ENCODE results near the gene RIMS3.

Gene RIMS3
- total RNA-seq, result 2.0 to 21.2 (median 5.6) reads per million in 9 experiments

GRCh38 chr1:40665335-40666171, at the start of gene RIMS3:
Gene RIMS3, minus strand, starts transcription at chr1:40665682. Its CDS starts 23,757 bp downstream, at chr1:40641925.
- Mint-ChIP-seq H3K4me1 (ENCODE audit: low read depth in 2 of 2) (peaks cover 21% of the 10 kb centered on the region in 2 donors), H3K27me3 (no peaks in the 10 kb centered on the region), H3K27ac (peak within 1 kb of the TSS; percentile 57 to 75), H3K4me3 (peak within 1 kb of the TSS; percentile 85 to 89), H3K9me3 (no peaks in the 10 kb centered on the region), H3K36me3 (ENCODE audit: insufficient read depth) (no peaks in the 10 kb centered on the region)
- ATAC-seq (replicated peaks), result peak; percentile 77
- DNase-seq, result peak; percentile 73 to 83 (median 80)

GRCh38 chr1:40712997-40713396, 47.5 kb upstream of the RIMS3 start:
- peak overlapping the region; percentile 59 to 93 for H3K4me3 Mint-ChIP-seq
- no peaks in the 10 kb centered on the region for H3K9me3 Mint-ChIP-seq
- ATAC-seq (replicated peaks) (peak; percentile 32), DNase-seq (peak in 2 of 3 experiments; percentile 14 to 36)
- H3K27ac Mint-ChIP-seq, result peak overlapping the region; percentile 61 to 90
- no peaks in the 10 kb centered on the region for H3K36me3 Mint-ChIP-seq (ENCODE audit: insufficient read depth)
- peaks cover 36 to 57% of the 10 kb centered on the region in 2 donors for H3K4me1 Mint-ChIP-seq (ENCODE audit: low read depth in 2 of 2)
- H3K27me3 Mint-ChIP-seq, result no peaks in the 10 kb centered on the region

- no peaks in the 10 kb centered on the region for H3K27me3 Mint-ChIP-seq
- ATAC-seq (replicated peaks) (no peak), DNase-seq (no peak)
- H3K27ac Mint-ChIP-seq, result peak overlapping the region; percentile 61 to 90
- H3K4me1 Mint-ChIP-seq (ENCODE audit: low read depth in 2 of 2), result peaks cover 36 to 57% of the 10 kb centered on the region in 2 donors
- H3K4me3 Mint-ChIP-seq, result peak overlapping the region; percentile 35 to 93
- no peaks in the 10 kb centered on the region for H3K9me3 Mint-ChIP-seq
- no peaks in the 10 kb centered on the region for H3K36me3 Mint-ChIP-seq (ENCODE audit: insufficient read depth)
These were observed 47.0 kb upstream of the RIMS3 start for GRCh38 chr1:40712405-40712944.

- peak overlapping the region; percentile 86 to 93 for H3K4me3 Mint-ChIP-seq
- H3K9me3 Mint-ChIP-seq, result no peaks in the 10 kb centered on the region
- peaks cover 36 to 54% of the 10 kb centered on the region in 2 donors for H3K4me1 Mint-ChIP-seq (ENCODE audit: low read depth in 2 of 2)
- peak overlapping the region; percentile 61 to 87 for H3K27ac Mint-ChIP-seq
- ATAC-seq (replicated peaks), result no peak
- no peak for DNase-seq
- no peaks in the 10 kb centered on the region for H3K36me3 Mint-ChIP-seq (ENCODE audit: insufficient read depth)
- H3K27me3 Mint-ChIP-seq, result no peaks in the 10 kb centered on the region
These were observed 46.3 kb upstream of the RIMS3 start for GRCh38 chr1:40711465-40712404.

- peaks cover 35 to 52% of the 10 kb centered on the region in 2 donors for H3K4me1 Mint-ChIP-seq (ENCODE audit: low read depth in 2 of 2)
- H3K27me3 Mint-ChIP-seq, result no peaks in the 10 kb centered on the region
- DNase-seq (no peak), ATAC-seq (replicated peaks) (no peak)
- H3K27ac Mint-ChIP-seq, result peak overlapping the region; percentile 46 to 92
- H3K36me3 Mint-ChIP-seq (ENCODE audit: insufficient read depth), result no peaks in the 10 kb centered on the region
- peak overlapping the region; percentile 86 to 93 for H3K4me3 Mint-ChIP-seq
- no peaks in the 10 kb centered on the region for H3K9me3 Mint-ChIP-seq
These were observed 45.3 kb upstream of the RIMS3 start for GRCh38 chr1:40710581-40711315.

- no peaks in the 10 kb centered on the region for H3K27me3 Mint-ChIP-seq
- no peaks in the 10 kb centered on the region for H3K9me3 Mint-ChIP-seq
- ATAC-seq (replicated peaks), result no peak
- peak overlapping the region; percentile 86 to 93 for H3K4me3 Mint-ChIP-seq
- peaks cover 35 to 53% of the 10 kb centered on the region in 2 donors for H3K4me1 Mint-ChIP-seq (ENCODE audit: low read depth in 2 of 2)
- H3K36me3 Mint-ChIP-seq (ENCODE audit: insufficient read depth), result no peaks in the 10 kb centered on the region
- no peak for DNase-seq
- peak overlapping the region; percentile 92 to 93 for H3K27ac Mint-ChIP-seq
These were observed 44.4 kb upstream of the RIMS3 start for GRCh38 chr1:40709802-40710278.

- ATAC-seq (replicated peaks) (peak; percentile 95), DNase-seq (peak; percentile 64 to 75 (median 69))
- Mint-ChIP-seq H3K27me3 (no peaks in the 10 kb centered on the region), H3K4me1 (ENCODE audit: low read depth in 2 of 2) (peaks cover 36 to 58% of the 10 kb centered on the region in 2 donors), H3K4me3 (peak overlapping the region; percentile 86 to 93), H3K27ac (peak overlapping the region; percentile 92 to 93), H3K36me3 (ENCODE audit: insufficient read depth) (no peaks in the 10 kb centered on the region), H3K9me3 (no peaks in the 10 kb centered on the region)
These were observed 43.8 kb upstream of the RIMS3 start for GRCh38 chr1:40709100-40709801.

- DNase-seq, result no peak
- no peaks in the 10 kb centered on the region for H3K9me3 Mint-ChIP-seq
- peak overlapping the region; percentile 86 to 93 for H3K4me3 Mint-ChIP-seq
- H3K36me3 Mint-ChIP-seq (ENCODE audit: insufficient read depth), result no peaks in the 10 kb centered on the region
- peak; percentile 77 for ATAC-seq (replicated peaks)
- peak overlapping the region; percentile 92 to 93 for H3K27ac Mint-ChIP-seq
- peaks cover 39 to 58% of the 10 kb centered on the region in 2 donors for H3K4me1 Mint-ChIP-seq (ENCODE audit: low read depth in 2 of 2)
- no peaks in the 10 kb centered on the region for H3K27me3 Mint-ChIP-seq
These were observed 43.2 kb upstream of the RIMS3 start for GRCh38 chr1:40708750-40709099.

- H3K9me3 Mint-ChIP-seq, result no peaks in the 10 kb centered on the region
- no peak for ATAC-seq (replicated peaks)
- peaks cover 27 to 44% of the 10 kb centered on the region in 2 donors for H3K4me1 Mint-ChIP-seq (ENCODE audit: low read depth in 2 of 2)
- H3K27ac Mint-ChIP-seq, result peak overlapping the region; percentile 53 to 65
- no peaks in the 10 kb centered on the region for H3K36me3 Mint-ChIP-seq (ENCODE audit: insufficient read depth)
- H3K27me3 Mint-ChIP-seq, result no peaks in the 10 kb centered on the region
- no peak for DNase-seq
- no peak overlapping the region for H3K4me3 Mint-ChIP-seq
These were observed 41.1 kb upstream of the RIMS3 start for GRCh38 chr1:40706626-40707025.

- H3K36me3 Mint-ChIP-seq (ENCODE audit: insufficient read depth), result no peaks in the 10 kb centered on the region
These were observed 39.6 kb upstream of the RIMS3 start for GRCh38 chr1:40704817-40705733.

GRCh38 chr1:40703316-40703715, 37.8 kb upstream of the RIMS3 start:
- peaks cover 21 to 37% of the 10 kb centered on the region in 2 donors for H3K4me1 Mint-ChIP-seq (ENCODE audit: low read depth in 2 of 2)
- peaks cover 3% of the 10 kb centered on the region for H3K36me3 Mint-ChIP-seq (ENCODE audit: insufficient read depth)
- no peak overlapping the region for H3K27ac Mint-ChIP-seq
- H3K27me3 Mint-ChIP-seq, result no peaks in the 10 kb centered on the region
- H3K9me3 Mint-ChIP-seq, result no peaks in the 10 kb centered on the region
- ATAC-seq (replicated peaks), result no peak
- no peak for DNase-seq
- no peak overlapping the region for H3K4me3 Mint-ChIP-seq

More at GRCh38 chr1:40704817-40705733, 39.6 kb upstream of the RIMS3 start:
- Mint-ChIP-seq H3K4me1 (ENCODE audit: low read depth in 2 of 2) (peaks cover 21 to 37% of the 10 kb centered on the region in 2 donors), H3K27ac (peak overlapping the region in 1 of 2 donors; percentile 35), H3K27me3 (no peaks in the 10 kb centered on the region), H3K9me3 (no peaks in the 10 kb centered on the region), H3K4me3 (no peak overlapping the region)
- ATAC-seq (replicated peaks), result no peak
- DNase-seq, result no peak

Data from effector memory CD8-positive, alpha-beta T cell (primary cell).